ENCODE measurements around the gene THSD7B.

The THSD7B gene

GRCh38 chr2:137183206-137183898, 418.0 kb downstream of the THSD7B start:
- peaks cover 2% of the 10 kb centered on the region for H3K9me3 Mint-ChIP-seq

GRCh38 chr2:137185378-137186078, 420.2 kb downstream of the THSD7B start:
- no peak for DNase-seq
- Mint-ChIP-seq H3K9me3 (peaks cover 7% of the 10 kb centered on the region), H3K27ac (no peak overlapping the region), H3K36me3 (no peaks in the 10 kb centered on the region), H3K4me3 (no peak overlapping the region), H3K27me3 (no peaks in the 10 kb centered on the region), H3K4me1 (no peaks in the 10 kb centered on the region)
- CTCF ChIA-PET: no interaction called here

More at GRCh38 chr2:137183206-137183898, 418.0 kb downstream of the THSD7B start:
- no peaks in the 10 kb centered on the region for H3K27me3 Mint-ChIP-seq
- no peak overlapping the region for H3K4me3 Mint-ChIP-seq
- H3K27ac Mint-ChIP-seq: no peak overlapping the region
- CTCF ChIA-PET: no interaction called here
- DNase-seq: no peak
- no peaks in the 10 kb centered on the region for H3K4me1 Mint-ChIP-seq
- no peaks in the 10 kb centered on the region for H3K36me3 Mint-ChIP-seq

DNA sequence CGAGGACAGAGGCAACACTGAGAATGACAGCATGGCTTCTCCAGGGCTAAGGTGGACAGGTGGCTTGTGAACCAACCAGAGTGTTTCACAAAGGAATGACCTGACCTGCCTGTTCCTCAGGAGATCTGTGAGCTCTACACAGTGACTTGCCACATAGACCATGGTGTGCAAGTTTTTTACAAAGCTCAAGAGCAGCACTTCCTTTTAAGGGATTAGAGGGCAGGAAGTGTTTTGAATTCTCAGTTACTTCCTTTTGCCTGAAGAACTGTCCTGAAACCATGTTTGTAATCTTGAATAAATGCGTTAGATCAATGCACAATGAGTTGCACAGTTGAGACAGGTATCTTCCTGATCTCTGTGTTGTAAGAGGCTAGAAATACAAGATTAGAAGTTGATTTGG, 421.9 kb downstream of the THSD7B start:
- peaks cover 7% of the 10 kb centered on the region for H3K9me3 Mint-ChIP-seq
- H3K4me1 Mint-ChIP-seq: no peaks in the 10 kb centered on the region
- no peaks in the 10 kb centered on the region for H3K27me3 Mint-ChIP-seq
- H3K36me3 Mint-ChIP-seq: no peaks in the 10 kb centered on the region
- H3K4me3 Mint-ChIP-seq: no peak overlapping the region
- no peak overlapping the region for H3K27ac Mint-ChIP-seq
- no peak for DNase-seq
- CTCF ChIA-PET: no interaction called here

GRCh38 chr2:137190411-137191195, 425.3 kb downstream of the THSD7B start:
- no peaks in the 10 kb centered on the region for H3K36me3 Mint-ChIP-seq
- no peaks in the 10 kb centered on the region for H3K4me1 Mint-ChIP-seq
- H3K9me3 Mint-ChIP-seq: peaks cover 5% of the 10 kb centered on the region
- no peaks in the 10 kb centered on the region for H3K27me3 Mint-ChIP-seq
- H3K27ac Mint-ChIP-seq: no peak overlapping the region
- CTCF ChIA-PET: no interaction called here
- no peak overlapping the region for H3K4me3 Mint-ChIP-seq
- no peak for DNase-seq

- H3K27me3 Mint-ChIP-seq: no peaks in the 10 kb centered on the region
- H3K9me3 Mint-ChIP-seq: peaks cover 5% of the 10 kb centered on the region
Observed at GRCh38 chr2:137192366-137193310, 427.3 kb downstream of the THSD7B start.

DNA sequence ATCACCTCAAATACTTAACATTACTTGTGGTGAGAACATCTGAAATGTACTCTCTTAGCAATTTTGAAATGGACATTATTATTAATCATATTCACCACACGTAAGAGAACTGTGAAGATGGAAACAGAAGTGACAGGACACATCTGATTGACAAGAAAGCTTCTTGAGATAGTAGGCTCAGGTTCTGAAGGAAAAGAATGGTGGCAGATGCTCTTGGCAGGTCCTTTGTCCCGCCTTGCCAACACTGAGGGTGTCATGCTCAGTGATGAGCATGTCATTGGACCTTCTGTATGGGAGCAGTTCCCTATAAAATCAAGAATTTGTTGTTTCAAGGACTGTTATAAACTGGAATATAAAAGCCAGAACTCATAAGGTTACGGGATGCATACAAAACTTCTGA, 428.1 kb downstream of the THSD7B start:
- Mint-ChIP-seq H3K27me3 (no peaks in the 10 kb centered on the region), H3K4me1 (no peaks in the 10 kb centered on the region), H3K36me3 (no peaks in the 10 kb centered on the region), H3K4me3 (no peak overlapping the region), H3K9me3 (peaks cover 5% of the 10 kb centered on the region), H3K27ac (no peak overlapping the region)
- CTCF ChIA-PET: no interaction called here
- no peak for DNase-seq

More at GRCh38 chr2:137192366-137193310, 427.3 kb downstream of the THSD7B start:
- CTCF ChIA-PET: no interaction called here
- Mint-ChIP-seq H3K4me1 (no peaks in the 10 kb centered on the region), H3K36me3 (no peaks in the 10 kb centered on the region), H3K27ac (no peak overlapping the region), H3K4me3 (no peak overlapping the region)
- DNase-seq: no peak

DNA sequence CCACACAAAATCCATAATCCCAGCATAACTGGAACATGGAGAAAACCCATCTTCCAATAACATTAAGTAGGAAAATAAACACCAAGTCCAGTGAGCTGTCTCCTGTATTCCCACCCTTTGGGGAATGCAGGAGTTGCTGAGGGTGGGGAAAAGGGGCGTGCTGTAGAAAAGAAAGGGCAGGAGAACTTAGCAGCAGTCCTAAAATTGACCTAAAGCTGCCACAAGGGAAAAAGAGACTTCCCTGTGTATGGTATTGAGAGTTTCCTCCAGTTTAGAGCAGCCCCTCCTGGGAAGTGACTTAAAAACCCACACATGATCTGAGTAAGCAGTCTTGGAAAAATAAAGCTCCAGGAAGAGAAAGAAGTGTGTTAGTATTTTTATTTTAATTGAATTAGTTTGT, 428.8 kb downstream of the THSD7B start:
- DNase-seq: no peak
- no peak overlapping the region for H3K27ac Mint-ChIP-seq
- no peaks in the 10 kb centered on the region for H3K27me3 Mint-ChIP-seq
- no peaks in the 10 kb centered on the region for H3K4me1 Mint-ChIP-seq
- CTCF ChIA-PET: no interaction called here
- no peak overlapping the region for H3K4me3 Mint-ChIP-seq
- H3K9me3 Mint-ChIP-seq: peaks cover 2% of the 10 kb centered on the region
- no peaks in the 10 kb centered on the region for H3K36me3 Mint-ChIP-seq

DNA sequence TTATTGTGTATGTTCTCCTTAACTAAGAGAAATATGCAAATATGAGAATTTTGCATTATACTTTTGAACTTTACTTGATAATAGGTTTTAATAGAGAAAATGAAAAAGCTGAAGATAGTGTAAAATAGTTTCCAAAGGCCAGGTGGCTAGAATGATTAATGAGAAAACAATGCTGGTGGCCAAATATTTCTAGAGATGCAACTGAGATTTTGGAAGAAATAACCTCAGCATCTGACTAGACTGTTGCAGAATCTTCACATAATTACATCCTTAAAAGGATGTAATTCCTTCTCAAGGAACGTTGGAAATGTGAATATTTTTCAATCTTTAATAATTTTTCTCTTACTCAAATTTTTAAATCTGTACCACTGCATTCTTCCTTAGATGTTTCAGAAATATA, 434.4 kb downstream of the THSD7B start:
- DNase-seq: no peak
- no peaks in the 10 kb centered on the region for H3K9me3 Mint-ChIP-seq
- H3K27ac Mint-ChIP-seq: no peak overlapping the region
- H3K4me1 Mint-ChIP-seq: no peaks in the 10 kb centered on the region
- H3K4me3 Mint-ChIP-seq: no peak overlapping the region
- no peaks in the 10 kb centered on the region for H3K36me3 Mint-ChIP-seq
- no peaks in the 10 kb centered on the region for H3K27me3 Mint-ChIP-seq
- CTCF ChIA-PET: no interaction called here

- CTCF ChIA-PET: no interaction called here
- no peaks in the 10 kb centered on the region for H3K9me3 Mint-ChIP-seq
- no peaks in the 10 kb centered on the region for H3K4me1 Mint-ChIP-seq
- DNase-seq: no peak
- no peak overlapping the region for H3K4me3 Mint-ChIP-seq
- no peak overlapping the region for H3K27ac Mint-ChIP-seq
- no peaks in the 10 kb centered on the region for H3K36me3 Mint-ChIP-seq
- H3K27me3 Mint-ChIP-seq: no peaks in the 10 kb centered on the region
Observed at GRCh38 chr2:137202318-137202717, 437.0 kb downstream of the THSD7B start.

DNA sequence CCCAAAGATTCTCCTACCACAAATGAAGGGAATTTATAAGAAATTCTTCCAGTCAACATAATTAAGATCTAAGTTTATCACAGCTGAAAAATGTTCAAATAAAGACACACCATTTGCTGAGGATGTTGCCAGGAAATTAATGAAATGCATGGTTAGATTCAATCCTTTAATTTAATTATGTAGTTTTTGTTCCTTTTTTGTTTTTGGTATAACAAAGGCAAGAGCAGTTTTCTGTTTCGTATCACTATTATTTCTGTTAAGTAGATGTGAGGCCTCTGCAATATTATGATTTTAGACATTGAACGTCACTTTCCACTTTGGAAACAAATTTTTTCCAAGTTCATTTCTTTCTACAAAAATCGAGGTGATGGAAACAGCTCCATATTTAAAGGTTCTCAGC, 440.0 kb downstream of the THSD7B start:
- Mint-ChIP-seq H3K36me3 (no peaks in the 10 kb centered on the region), H3K4me1 (no peaks in the 10 kb centered on the region), H3K4me3 (no peak overlapping the region), H3K27me3 (no peaks in the 10 kb centered on the region), H3K9me3 (no peaks in the 10 kb centered on the region), H3K27ac (no peak overlapping the region)
- CTCF ChIA-PET: no interaction called here
- no peak for DNase-seq

GRCh38 chr2:137206069-137206468, 440.7 kb downstream of the THSD7B start:
- no peaks in the 10 kb centered on the region for H3K9me3 Mint-ChIP-seq
- H3K27ac Mint-ChIP-seq: no peak overlapping the region
- no peaks in the 10 kb centered on the region for H3K4me1 Mint-ChIP-seq
- CTCF ChIA-PET: no interaction called here
- no peak for DNase-seq
- H3K27me3 Mint-ChIP-seq: no peaks in the 10 kb centered on the region
- H3K36me3 Mint-ChIP-seq: no peaks in the 10 kb centered on the region
- no peak overlapping the region for H3K4me3 Mint-ChIP-seq

- Mint-ChIP-seq H3K36me3 (no peaks in the 10 kb centered on the region), H3K27ac (no peak overlapping the region), H3K27me3 (no peaks in the 10 kb centered on the region), H3K9me3 (no peaks in the 10 kb centered on the region), H3K4me1 (no peaks in the 10 kb centered on the region), H3K4me3 (no peak overlapping the region)
- CTCF ChIA-PET: no interaction called here
- DNase-seq: no peak
Observed at GRCh38 chr2:137207030-137207429, 441.7 kb downstream of the THSD7B start.

DNA sequence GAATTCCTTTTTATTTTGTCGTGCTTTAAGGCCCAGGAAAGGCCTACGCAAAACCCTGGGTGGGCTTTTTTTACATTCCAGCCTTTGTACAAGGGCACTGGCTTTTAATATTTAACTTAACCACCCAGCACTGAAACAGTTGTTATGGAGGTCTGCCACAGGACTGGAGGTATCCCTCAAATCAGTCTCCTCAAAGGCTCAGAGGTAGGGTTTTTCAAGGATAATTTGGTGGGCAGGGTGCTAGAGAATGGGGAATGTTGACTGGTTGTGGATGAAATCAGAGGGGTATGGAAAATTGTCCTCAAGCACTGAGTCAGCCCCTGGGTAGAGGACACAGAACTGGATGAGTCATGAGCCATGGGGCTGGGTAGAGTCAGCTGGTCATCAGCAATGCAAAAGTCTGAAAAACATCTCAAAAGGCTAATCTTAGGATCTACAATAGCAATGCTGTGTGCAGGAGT, 443.1 kb downstream of the THSD7B start:
- no peaks in the 10 kb centered on the region for H3K4me1 Mint-ChIP-seq
- H3K4me3 Mint-ChIP-seq: no peak overlapping the region
- H3K36me3 Mint-ChIP-seq: no peaks in the 10 kb centered on the region
- CTCF ChIA-PET: no interaction called here
- DNase-seq: no peak
- H3K27me3 Mint-ChIP-seq: no peaks in the 10 kb centered on the region
- H3K27ac Mint-ChIP-seq: no peak overlapping the region
- H3K9me3 Mint-ChIP-seq: no peaks in the 10 kb centered on the region

- Mint-ChIP-seq H3K4me3 (no peak overlapping the region), H3K9me3 (no peaks in the 10 kb centered on the region), H3K27ac (no peak overlapping the region), H3K27me3 (no peaks in the 10 kb centered on the region), H3K36me3 (no peaks in the 10 kb centered on the region), H3K4me1 (no peaks in the 10 kb centered on the region)
- no peak for DNase-seq
- CTCF ChIA-PET: no interaction called here
Observed at GRCh38 chr2:137210039-137210438, 444.7 kb downstream of the THSD7B start.

Measured in activated naive CD4-positive, alpha-beta T cell treated with anti-CD3 and anti-CD28 coated beads, Interleukin-2, amount 10 ng/mL, durations not matched to agents 7 days and 5 days (primary cell).